IMR-90 (cell line): ENCODE data around the gene R3HDML. TPM values are rescaled to one million over a fixed set of nuclear protein-coding genes. Genes with fewer than 3 reads are reported as not detected.

ENCODE experiments used
- ATAC-seq: fragments of 200-7000 bp; cut with Tn5 transposase; 2 replicates; pipeline ENCODE4 v1.9.1; 2020; ENCODE audit warnings: low read depth, mild to moderate bottlenecking, moderate library complexity
- BruUV-seq: library from RNA; stranded (reverse); fragments of 400-500 nt; replicated peaks from 2 replicates; lab custom pipeline; 2021; lab: Mats Ljungman, UMichigan
- CTCF ChIA-PET: fragments of 300-600 bp; formaldehyde crosslinking; extraction: SDS; loops from one replicate; lab custom pipeline; 2021; ENCODE audit warnings: antibody characterized with exemption; lab: Yijun Ruan, JAX
- POLR2A ChIA-PET: fragments of 300-600 bp; sonication (Branson Sonifier 250); formaldehyde crosslinking; loops from one replicate; lab custom pipeline; 2022; ENCODE audit warnings: antibody characterized with exemption; ENCODE audit not compliant: unreplicated experiment; lab: Charles Lee
- DNase-seq: peaks from one replicate; pipeline ENCODE4 v3.0.0; 2013
- H2AFZ ChIP-seq: replicated peaks from 2 replicates; pipeline ENCODE3; 2013; ENCODE audit warnings: low read length, mild to moderate bottlenecking; ENCODE audit not compliant: poor library complexity
- H2AK5ac ChIP-seq: 2 replicates; pipeline ENCODE4 v1.6.1; 2013; ENCODE audit warnings: low read depth, low read length, inconsistent platforms
- H2AK9ac ChIP-seq: replicated peaks from 2 replicates; pipeline ENCODE3; 2013; ENCODE audit warnings: mild to moderate bottlenecking, low read depth, low read length, moderate library complexity; ENCODE audit not compliant: poor library complexity
- H2BK120ac ChIP-seq: 2 replicates; pipeline ENCODE4 v1.6.1; 2013; ENCODE audit warnings: low read depth, low read length, inconsistent platforms
- H2BK15ac ChIP-seq: 3 replicates; pipeline ENCODE4 v1.6.1; 2013; ENCODE audit warnings: low read depth, low read length, inconsistent platforms
- H2BK20ac ChIP-seq: 2 replicates; pipeline ENCODE4 v1.6.1; 2013; ENCODE audit warnings: low read depth, mild to moderate bottlenecking, inconsistent platforms, low read length, moderate library complexity
- H2BK5ac ChIP-seq: 2 replicates; pipeline ENCODE4 v1.6.1; 2013; ENCODE audit warnings: mild to moderate bottlenecking, low read depth, low read length, inconsistent platforms; ENCODE audit not compliant: poor library complexity, severe bottlenecking
- H3K14ac ChIP-seq: replicated peaks from 2 replicates; pipeline ENCODE4 v1.6.1; 2013; ENCODE audit warnings: low read depth, low read length, inconsistent platforms
- H3K18ac ChIP-seq: 2 replicates; pipeline ENCODE4 v1.6.1; 2013; ENCODE audit warnings: low read depth, low read length, control low read depth
- H3K23ac ChIP-seq: 2 replicates; pipeline ENCODE4 v1.6.1; 2013; ENCODE audit warnings: low read depth, low read length, inconsistent platforms
- H3K27ac ChIP-seq: 2 replicates; pipeline ENCODE4 v1.5.1; 2013; ENCODE audit warnings: mild to moderate bottlenecking, control low read depth, low read length; ENCODE audit not compliant: insufficient read depth
- H3K27me3 ChIP-seq: 2 replicates; pipeline ENCODE4 v1.6.1; 2013; ENCODE audit warnings: low read length; ENCODE audit not compliant: control insufficient read depth, insufficient read depth
- H3K36me3 ChIP-seq: 2 replicates; pipeline ENCODE4 v1.6.1; 2013; ENCODE audit warnings: low read length, mixed read lengths; ENCODE audit not compliant: control insufficient read depth, insufficient read depth
- H3K4ac ChIP-seq: 2 replicates; pipeline ENCODE4 v1.6.1; 2013; ENCODE audit warnings: low read depth, low read length, inconsistent platforms
- H3K4me1 ChIP-seq: 2 replicates; pipeline ENCODE4 v1.6.1; 2013; ENCODE audit warnings: low read length, mixed read lengths; ENCODE audit not compliant: control insufficient read depth, insufficient read depth
- H3K4me2 ChIP-seq: 2 replicates; pipeline ENCODE4 v1.6.1; 2013; ENCODE audit warnings: low read depth, mild to moderate bottlenecking, control low read depth, low read length, moderate library complexity
- H3K4me3 ChIP-seq: 2 replicates; pipeline ENCODE4 v1.5.1; 2013; ENCODE audit warnings: low read depth, mild to moderate bottlenecking, control low read depth, low read length, moderate library complexity; ENCODE audit not compliant: insufficient read depth
- H3K56ac ChIP-seq: 2 replicates; pipeline ENCODE4 v1.6.1; 2013; ENCODE audit warnings: low read length, inconsistent platforms; ENCODE audit not compliant: insufficient read depth; ENCODE audit errors: extremely low read depth
- H3K79me1 ChIP-seq, 2 experiments: 2 replicates each; pipeline ENCODE4 v1.6.1; 2013; ENCODE audit warnings: low read length in 2 of 2, inconsistent platforms in 1 of 2, low read depth in 1 of 2
- H3K9ac ChIP-seq: 2 replicates; pipeline ENCODE4 v1.6.1; 2013; ENCODE audit warnings: low read depth, low read length, control low read depth
- H3K9me1 ChIP-seq: 2 replicates; pipeline ENCODE4 v1.6.1; 2013; ENCODE audit warnings: low read length, inconsistent platforms; ENCODE audit not compliant: insufficient read depth
- H3K9me3 ChIP-seq: 2 replicates; pipeline ENCODE4 v1.6.1; 2013; ENCODE audit warnings: low read length; ENCODE audit not compliant: control insufficient read depth, insufficient read depth
- H4K20me1 ChIP-seq: 2 replicates; pipeline ENCODE4 v1.6.1; 2013; ENCODE audit warnings: low read length, inconsistent platforms; ENCODE audit not compliant: insufficient read depth
- H4K5ac ChIP-seq: 2 replicates; pipeline ENCODE4 v1.6.1; 2013; ENCODE audit warnings: mild to moderate bottlenecking, low read depth, low read length, control low read depth
- H4K8ac ChIP-seq, 2 experiments: 2 replicates each; pipeline ENCODE4 v1.6.1; 2013; ENCODE audit warnings: low read depth in 2 of 2, low read length in 2 of 2, control low read depth in 1 of 2, inconsistent platforms in 1 of 2
- H4K91ac ChIP-seq: 2 replicates; pipeline ENCODE4 v1.6.1; 2013; ENCODE audit warnings: low read depth, low read length, inconsistent platforms; ENCODE audit not compliant: insufficient read depth
- BHLHE40 ChIP-seq: fragments of 150-350 bp; IDR thresholded peaks from 2 replicates; pipeline ENCODE4 v1.6.1; 2016; ENCODE audit warnings: mild to moderate bottlenecking, low read depth, low read length
- CHD1 ChIP-seq: IDR thresholded peaks from 2 replicates; pipeline ENCODE4 v1.6.1; 2012; ENCODE audit warnings: low read depth, low read length, improper control_type of control experiment
- CTCF ChIP-seq: conservative IDR thresholded peaks from 2 replicates; pipeline ENCODE4 v1.5.1; 2012; ENCODE audit warnings: mild to moderate bottlenecking, low read depth, low read length, improper control_type of control experiment
- ELK1 ChIP-seq: fragments of 150-350 bp; IDR thresholded peaks from 2 replicates; pipeline ENCODE4 v1.6.1; 2016; ENCODE audit warnings: low read depth, mild to moderate bottlenecking, low read length, moderate library complexity, borderline replicate concordance
- FOS ChIP-seq: fragments of 150-350 bp; IDR thresholded peaks from 2 replicates; pipeline ENCODE4 v1.6.1; 2016; ENCODE audit warnings: low read depth, low read length
- MAZ ChIP-seq: IDR thresholded peaks from 2 replicates; pipeline ENCODE4 v1.6.1; 2012; ENCODE audit warnings: low read depth, mild to moderate bottlenecking, low read length, improper control_type of control experiment, moderate library complexity, borderline replicate concordance
- POLR2A ChIP-seq: IDR thresholded peaks from 2 replicates; pipeline ENCODE4 v1.6.1; 2012; ENCODE audit warnings: mild to moderate bottlenecking, low read depth, low read length
- RAD21 ChIP-seq: IDR thresholded peaks from 2 replicates; pipeline ENCODE4 v1.6.1; 2012; ENCODE audit warnings: low read length, improper control_type of control experiment
- RCOR1 ChIP-seq: IDR thresholded peaks from 2 replicates; pipeline ENCODE4 v1.6.1; 2012; ENCODE audit warnings: mild to moderate bottlenecking, low read length, improper control_type of control experiment; ENCODE audit not compliant: insufficient replicate concordance
- RFX5 ChIP-seq: IDR thresholded peaks from 2 replicates; pipeline ENCODE4 v1.8.0; 2012; ENCODE audit warnings: low read depth, mild to moderate bottlenecking, low read length, moderate library complexity
- SMC3 ChIP-seq: fragments of 150-350 bp; IDR thresholded peaks from 2 replicates; pipeline ENCODE4 v1.6.1; 2016; ENCODE audit warnings: low read depth, mild to moderate bottlenecking, antibody characterized with exemption, low read length, moderate library complexity
- USF2 ChIP-seq: fragments of 150-350 bp; IDR thresholded peaks from 2 replicates; pipeline ENCODE4 v1.6.1; 2017; ENCODE audit warnings: mild to moderate bottlenecking, antibody characterized with exemption, low read length, low read depth
- WGBS, 2 experiments: methylation state at CpG; one replicate each; pipeline versions ENCODE4 v1.1.5 to v1.1.7; 2013; ENCODE audit warnings: missing lambda C conversion rate in 2 of 2; ENCODE audit not compliant: insufficient read length in 1 of 2; ENCODE audit errors: extremely low coverage in 2 of 2; 5-methylcytosine and 5-hydroxymethylcytosine counted together
- dilution Hi-C: fragments of 300-500 bp; cut with HindIII; formaldehyde crosslinking; loops from one replicate; pipeline ENCODE4 v1.14.3; 2018; ENCODE audit warnings: low sequenced_read_pairs; ENCODE audit not compliant: unreplicated experiment
- in situ Hi-C: fragments of 300-500 bp; cut with MboI; formaldehyde crosslinking; loops from 3 replicates; pipeline ENCODE4 v1.14.3; 2019; ENCODE audit warnings: low sequenced_read_pairs, inconsistent platforms, mixed read lengths
- intact Hi-C: fragments of 100-400 bp; cut with micrococcal nuclease; formaldehyde crosslinking; loops from 2 replicates; pipeline ENCODE4 v1.10.0; 2022
- polyA plus RNA-seq, 3 experiments: library from polyadenylated mRNA; depleted of rRNA; stranded (reverse); fragments of >200 nt; gene quantifications; 2 replicates each; pipeline ENCODE4 v1.2.3, GENCODE V29; 2012; ENCODE audit warnings: low replicate concordance in 1 of 3
- total RNA-seq: library from RNA; depleted of rRNA; stranded (reverse); fragments of >200 nt; gene quantifications from 2 replicates; pipeline ENCODE4 v1.2.3, GENCODE V29; 2012

The R3HDML gene
- total and polyA plus RNA-seq, 2 of the 4 experiments (the other 2 are of a cell fraction), result not detected

GRCh38 chr20:44288252-44288651, 48.6 kb upstream of the R3HDML start:
- WGBS, 2 experiments, result no CpG with 5 or more reads among the region's 3 CpGs
- no peaks in the 10 kb centered on the region for H4K20me1 ChIP-seq
- H3K14ac ChIP-seq, result no peak overlapping the region
- H2AK5ac ChIP-seq, result no peak overlapping the region
- H2BK120ac ChIP-seq, result no peak overlapping the region
- no peak overlapping the region for H4K91ac ChIP-seq
- no peak overlapping the region for H3K4me3 ChIP-seq
- TF ChIP-seq CTCF, result no peak
- no peak for TF ChIP-seq BHLHE40
- no peak for TF ChIP-seq MAZ
- TF ChIP-seq RAD21, result no peak
- no peak for TF ChIP-seq ELK1
- no peak for TF ChIP-seq USF2
- no peak for TF ChIP-seq POLR2A
- TF ChIP-seq RFX5, result no peak
- no peak for TF ChIP-seq SMC3
- TF ChIP-seq CHD1, result no peak
- TF ChIP-seq RCOR1, result no peak
- no peak for TF ChIP-seq FOS
- no peak overlapping the region for H2AK9ac ChIP-seq
- H2BK5ac ChIP-seq, result no peak overlapping the region
- no peak overlapping the region for H3K4ac ChIP-seq
- ChIA-PET CTCF (interaction anchor here (1.3 kb wide), 1 partner anchor 23 kb away, joined by 3 read pairs; the partner anchor contains the start of gene FITM2), POLR2A (no interaction called here)
- H4K8ac ChIP-seq, result no peak overlapping the region
- DNase-seq (no peak), ATAC-seq (no peak)
- H3K4me2 ChIP-seq, result no peak overlapping the region
- H3K36me3 ChIP-seq, result no peaks in the 10 kb centered on the region
- H3K79me1 ChIP-seq, result no peaks in the 10 kb centered on the region
- no TSS peak for BruUV-seq
- H2BK20ac ChIP-seq, result no peak overlapping the region
- H3K9me3 ChIP-seq, result no peaks in the 10 kb centered on the region
- dilution Hi-C loops (no loop called here), in situ Hi-C loops (no loop called here), intact Hi-C loops (loop anchor here (5.0 kb wide), 1 partner anchor 36 kb away; no protein-coding TSS in a partner anchor)
- no peak overlapping the region for H3K18ac ChIP-seq
- H4K5ac ChIP-seq, result no peak overlapping the region
- H3K27ac ChIP-seq, result no peak overlapping the region
- H3K9me1 ChIP-seq, result no peaks in the 10 kb centered on the region
- H3K23ac ChIP-seq, result no peak overlapping the region
- no peak overlapping the region for H3K9ac ChIP-seq
- H3K27me3 ChIP-seq, result no peaks in the 10 kb centered on the region
- no peaks in the 10 kb centered on the region; the same call in 1 of the 2 replicates for H3K4me1 ChIP-seq
- no peak overlapping the region for H3K56ac ChIP-seq
- H2AFZ ChIP-seq, result no peak overlapping the region
- no peak overlapping the region for H2BK15ac ChIP-seq
